ENCODE results near the gene TNFRSF4. TPM values are rescaled to one million over a fixed set of nuclear protein-coding genes. Genes with fewer than 3 reads are reported as not detected.

TNFRSF4 gene
- total and polyA plus RNA-seq, 2 of the 13 experiments (the other 11 are each of a cell fraction or from before 2014, with no cell fraction given), result not detected

DNA sequence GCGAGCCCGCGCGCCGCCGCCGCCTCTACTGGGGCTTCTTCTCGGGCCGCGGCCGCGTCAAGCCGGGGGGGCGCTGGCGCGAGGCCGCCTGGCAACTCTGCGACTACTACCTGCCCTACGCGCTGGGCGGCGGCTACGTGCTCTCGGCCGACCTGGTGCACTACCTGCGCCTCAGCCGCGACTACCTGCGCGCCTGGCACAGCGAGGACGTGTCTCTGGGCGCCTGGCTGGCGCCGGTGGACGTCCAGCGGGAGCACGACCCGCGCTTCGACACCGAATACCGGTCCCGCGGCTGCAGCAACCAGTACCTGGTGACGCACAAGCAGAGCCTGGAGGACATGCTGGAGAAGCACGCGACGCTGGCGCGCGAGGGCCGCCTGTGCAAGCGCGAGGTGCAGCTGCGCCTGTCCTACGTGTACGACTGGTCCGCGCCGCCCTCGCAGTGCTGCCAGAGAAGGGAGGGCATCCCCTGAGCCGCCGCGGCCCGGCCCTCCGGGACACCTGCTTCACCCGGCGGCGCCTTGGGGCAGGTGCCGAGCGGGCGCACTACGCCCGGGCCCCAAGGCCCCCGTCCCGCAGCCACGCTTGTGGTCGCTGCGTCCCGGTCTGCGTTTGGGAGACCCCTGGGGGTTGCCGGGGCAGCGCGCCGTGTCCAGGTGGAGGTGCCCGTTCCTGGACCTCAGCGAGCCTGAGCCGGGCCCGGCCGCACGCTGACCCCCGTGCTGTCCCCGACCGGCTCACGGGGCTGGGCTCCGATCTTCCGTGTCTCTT, 19.0 kb upstream of the TNFRSF4 start:
- intact Hi-C loops (cut with micrococcal nuclease; ENCODE audit: unreplicated experiment) (loop anchor here (5.0 to 10.0 kb wide), 3 partner anchors 58 to 228 kb away; partner anchors contain the start of genes HES4 and TTLL10), in situ Hi-C loops (cut with HindIII; ENCODE audit: extremely low pct_ligation_motif_present, low pct_unique_long_range_greater_than_20kb) (no loop called here)
- H2AFZ ChIP-seq (ENCODE audit: low read length), result no peak overlapping the region
- peaks cover 36% of the 10 kb centered on the region for H3K79me2 ChIP-seq (ENCODE audit: insufficient read depth, low read length)
- WGBS (ENCODE audit: low lambda C conversion rate), result 94% methylated on average over 42 of the region's 98 CpGs
- no peaks in the 10 kb centered on the region; a peak in 2 of 5 replicates for H3K27me3 ChIP-seq (ENCODE audit: control insufficient read depth in 1 of 2, insufficient read depth in 2 of 2, low read length in 2 of 2)
- peak overlapping the region in 2 of 3 experiments; percentile 43 to 56; a peak in 2 of 6 replicates for H3K4me3 ChIP-seq (replicated peaks in 1 of 3; ENCODE audit: insufficient read depth in 1 of 3, low read depth in 2 of 3, low read length in 3 of 3)
- no peaks in the 10 kb centered on the region for H3K9me3 ChIP-seq (ENCODE audit: low read length)
- peaks cover 71% of the 10 kb centered on the region for H3K4me1 ChIP-seq (ENCODE audit: insufficient read depth, low read length)
- FAIRE-seq (no peak), ATAC-seq (no peak), DNase-seq (ENCODE audit: low spot score) (no peak)
- H3K4me2 ChIP-seq (ENCODE audit: low read depth, low read length), result peak overlapping the region; percentile 76
- H3K36me3 ChIP-seq (replicated peaks in 1 of 2; ENCODE audit: control insufficient read depth in 1 of 2, insufficient read depth in 2 of 2, low read length in 2 of 2), result peaks cover 6 to 11% of the 10 kb centered on the region in 2 experiments; a peak in 4 of 5 replicates
- no peaks in the 10 kb centered on the region for H4K20me1 ChIP-seq (ENCODE audit: insufficient read depth, low read length)
- CTCF ChIA-PET (ENCODE audit: low intra/inter-chr PET ratio, low total read pairs), result no interaction called here
- no TSS peak for BruUV-seq (replicated peaks)
- POLR2A ChIA-PET, result no interaction called here
- peak overlapping the region; percentile 44 for H3K9ac ChIP-seq (ENCODE audit: insufficient read depth, low read depth, low read length)
- H3K27ac ChIP-seq (ENCODE audit: extremely low read length, insufficient read depth, low read length), result no peak overlapping the region
- TF ChIP-seq RAD51 (IDR thresholded peaks at IDR 0.05; ENCODE audit: borderline replicate concordance) (no peak), ZMYM3 (CRISPR knock-in tag; IDR thresholded peaks at IDR 0.05) (no peak), MAFG (CRISPR knock-in tag; IDR thresholded peaks at IDR 0.05) (no peak), TAF1 (CRISPR knock-in tag; IDR thresholded peaks at IDR 0.05) (no peak), THYN1 (CRISPR knock-in tag; IDR thresholded peaks at IDR 0.05; ENCODE audit: borderline replicate concordance, low read depth) (no peak), NR2F6 (IDR thresholded peaks at IDR 0.05) (no peak), NR2F6 (CRISPR knock-in tag; IDR thresholded peaks at IDR 0.05) (no peak), ZNF180 (CRISPR knock-in tag; IDR thresholded peaks at IDR 0.05; ENCODE audit: borderline replicate concordance, low read depth) (no peak), CCDC6 (CRISPR knock-in tag; IDR thresholded peaks at IDR 0.05) (no peak), HOXA3 (CRISPR knock-in tag; IDR thresholded peaks at IDR 0.05) (0 out of 2 replicates have a peak, but pooled peaks have one; percentile 29), IKZF4 (CRISPR knock-in tag; IDR thresholded peaks at IDR 0.05; ENCODE audit: borderline replicate concordance, low read depth, not compliant biosample characterization) (no peak), ZNF570 (CRISPR knock-in tag; IDR thresholded peaks at IDR 0.05; ENCODE audit: borderline replicate concordance) (no peak), KAT2B (IDR thresholded peaks at IDR 0.05; ENCODE audit: borderline replicate concordance, low read depth, low read length) (no peak), ZSCAN31 (CRISPR knock-in tag; IDR thresholded peaks at IDR 0.05; ENCODE audit: low read depth) (0 out of 2 replicates have a peak, but pooled peaks have one; percentile 8)
- TF ChIP-seq, protein P1, sequence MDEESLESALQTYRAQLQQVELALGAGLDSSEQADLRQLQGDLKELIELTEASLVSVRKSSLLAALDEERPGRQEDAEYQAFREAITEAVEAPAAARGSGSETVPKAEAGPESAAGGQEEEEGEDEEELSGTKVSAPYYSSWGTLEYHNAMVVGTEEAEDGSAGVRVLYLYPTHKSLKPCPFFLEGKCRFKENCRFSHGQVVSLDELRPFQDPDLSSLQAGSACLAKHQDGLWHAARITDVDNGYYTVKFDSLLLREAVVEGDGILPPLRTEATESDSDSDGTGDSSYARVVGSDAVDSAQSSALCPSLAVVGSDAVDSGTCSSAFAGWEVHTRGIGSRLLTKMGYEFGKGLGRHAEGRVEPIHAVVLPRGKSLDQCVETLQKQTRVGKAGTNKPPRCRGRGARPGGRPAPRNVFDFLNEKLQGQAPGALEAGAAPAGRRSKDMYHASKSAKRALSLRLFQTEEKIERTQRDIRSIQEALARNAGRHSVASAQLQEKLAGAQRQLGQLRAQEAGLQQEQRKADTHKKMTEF (CRISPR knock-in tag; IDR thresholded peaks at IDR 0.05), result no peak
- TF ChIP-seq, protein P2, sequence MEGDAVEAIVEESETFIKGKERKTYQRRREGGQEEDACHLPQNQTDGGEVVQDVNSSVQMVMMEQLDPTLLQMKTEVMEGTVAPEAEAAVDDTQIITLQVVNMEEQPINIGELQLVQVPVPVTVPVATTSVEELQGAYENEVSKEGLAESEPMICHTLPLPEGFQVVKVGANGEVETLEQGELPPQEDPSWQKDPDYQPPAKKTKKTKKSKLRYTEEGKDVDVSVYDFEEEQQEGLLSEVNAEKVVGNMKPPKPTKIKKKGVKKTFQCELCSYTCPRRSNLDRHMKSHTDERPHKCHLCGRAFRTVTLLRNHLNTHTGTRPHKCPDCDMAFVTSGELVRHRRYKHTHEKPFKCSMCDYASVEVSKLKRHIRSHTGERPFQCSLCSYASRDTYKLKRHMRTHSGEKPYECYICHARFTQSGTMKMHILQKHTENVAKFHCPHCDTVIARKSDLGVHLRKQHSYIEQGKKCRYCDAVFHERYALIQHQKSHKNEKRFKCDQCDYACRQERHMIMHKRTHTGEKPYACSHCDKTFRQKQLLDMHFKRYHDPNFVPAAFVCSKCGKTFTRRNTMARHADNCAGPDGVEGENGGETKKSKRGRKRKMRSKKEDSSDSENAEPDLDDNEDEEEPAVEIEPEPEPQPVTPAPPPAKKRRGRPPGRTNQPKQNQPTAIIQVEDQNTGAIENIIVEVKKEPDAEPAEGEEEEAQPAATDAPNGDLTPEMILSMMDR (CRISPR knock-in tag; IDR thresholded peaks at IDR 0.05), result no peak
- TF ChIP-seq, protein P3, sequence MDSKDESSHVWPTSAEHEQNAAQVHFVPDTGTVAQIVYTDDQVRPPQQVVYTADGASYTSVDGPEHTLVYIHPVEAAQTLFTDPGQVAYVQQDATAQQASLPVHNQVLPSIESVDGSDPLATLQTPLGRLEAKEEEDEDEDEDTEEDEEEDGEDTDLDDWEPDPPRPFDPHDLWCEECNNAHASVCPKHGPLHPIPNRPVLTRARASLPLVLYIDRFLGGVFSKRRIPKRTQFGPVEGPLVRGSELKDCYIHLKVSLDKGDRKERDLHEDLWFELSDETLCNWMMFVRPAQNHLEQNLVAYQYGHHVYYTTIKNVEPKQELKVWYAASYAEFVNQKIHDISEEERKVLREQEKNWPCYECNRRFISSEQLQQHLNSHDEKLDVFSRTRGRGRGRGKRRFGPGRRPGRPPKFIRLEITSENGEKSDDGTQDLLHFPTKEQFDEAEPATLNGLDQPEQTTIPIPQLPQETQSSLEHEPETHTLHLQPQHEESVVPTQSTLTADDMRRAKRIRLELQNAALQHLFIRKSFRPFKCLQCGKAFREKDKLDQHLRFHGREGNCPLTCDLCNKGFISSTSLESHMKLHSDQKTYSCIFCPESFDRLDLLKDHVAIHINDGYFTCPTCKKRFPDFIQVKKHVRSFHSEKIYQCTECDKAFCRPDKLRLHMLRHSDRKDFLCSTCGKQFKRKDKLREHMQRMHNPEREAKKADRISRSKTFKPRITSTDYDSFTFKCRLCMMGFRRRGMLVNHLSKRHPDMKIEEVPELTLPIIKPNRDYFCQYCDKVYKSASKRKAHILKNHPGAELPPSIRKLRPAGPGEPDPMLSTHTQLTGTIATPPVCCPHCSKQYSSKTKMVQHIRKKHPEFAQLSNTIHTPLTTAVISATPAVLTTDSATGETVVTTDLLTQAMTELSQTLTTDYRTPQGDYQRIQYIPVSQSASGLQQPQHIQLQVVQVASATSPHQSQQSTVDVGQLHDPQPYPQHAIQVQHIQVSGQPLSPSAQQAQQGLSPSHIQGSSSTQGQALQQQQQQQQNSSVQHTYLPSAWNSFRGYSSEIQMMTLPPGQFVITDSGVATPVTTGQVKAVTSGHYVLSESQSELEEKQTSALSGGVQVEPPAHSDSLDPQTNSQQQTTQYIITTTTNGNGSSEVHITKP (CRISPR knock-in tag; IDR thresholded peaks at IDR 0.05; ENCODE audit: low read depth), result no peak
- TF ChIP-seq, protein P4, sequence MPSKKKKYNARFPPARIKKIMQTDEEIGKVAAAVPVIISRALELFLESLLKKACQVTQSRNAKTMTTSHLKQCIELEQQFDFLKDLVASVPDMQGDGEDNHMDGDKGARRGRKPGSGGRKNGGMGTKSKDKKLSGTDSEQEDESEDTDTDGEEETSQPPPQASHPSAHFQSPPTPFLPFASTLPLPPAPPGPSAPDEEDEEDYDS (CRISPR knock-in tag; IDR thresholded peaks at IDR 0.05), result no peak
